ENCODE measurements around the gene AKAIN1.

Gene AKAIN1
- 0 reads per million in 3 donors for total RNA-seq

- no peaks in the 10 kb centered on the region for H3K4me1 ChIP-seq (ENCODE audit: control insufficient read depth, insufficient read depth, low read length, poor library complexity, severe bottlenecking)
- H3K9me3 ChIP-seq (ENCODE audit: control insufficient read depth, low read length): no peaks in the 10 kb centered on the region
- DNase-seq: no peak
- no peaks in the 10 kb centered on the region for H3K36me3 ChIP-seq (ENCODE audit: control insufficient read depth, insufficient read depth, low read length)
- H3K27me3 ChIP-seq (replicated peaks; ENCODE audit: control insufficient read depth, insufficient read depth, low read length, poor library complexity, severe bottlenecking): peaks cover 16% of the 10 kb centered on the region
- no peak within 1 kb of the TSS for H3K27ac ChIP-seq (ENCODE audit: insufficient read depth, low read length, poor library complexity, severe bottlenecking)
- no peak within 1 kb of the TSS for H3K4me3 ChIP-seq (ENCODE audit: insufficient read depth, low read depth, low read length, poor library complexity, severe bottlenecking)
These were observed at the start of gene AKAIN1 for GRCh38 chr18:5197032-5197434. TSS of gene AKAIN1 (minus strand) at chr18:5197257. CDS start at chr18:5197053, 204 bp downstream.

DNA sequence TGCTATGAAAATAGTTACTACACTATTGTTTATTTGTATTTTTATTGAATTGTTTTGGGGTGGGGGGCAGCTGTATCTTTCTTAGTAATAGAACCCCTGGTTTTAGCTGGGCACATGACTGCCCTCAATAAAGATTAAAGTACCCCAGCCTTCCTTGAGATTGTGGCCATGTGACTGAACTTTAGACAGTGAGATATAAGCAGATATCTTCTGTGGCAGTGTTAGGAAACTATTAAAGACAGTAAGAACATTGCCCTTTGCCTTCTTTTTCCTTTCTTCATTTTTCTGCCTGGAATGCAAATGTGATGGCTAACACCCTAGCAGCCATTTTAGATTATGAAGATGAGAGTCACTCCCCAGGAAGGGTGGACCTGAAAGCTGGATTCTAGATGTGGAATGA, 47.9 kb upstream of the AKAIN1 start:
- Histone ChIP-seq H3K4me1 (ENCODE audit: control insufficient read depth, insufficient read depth, low read length, poor library complexity, severe bottlenecking) (no peaks in the 10 kb centered on the region), H3K4me3 (ENCODE audit: insufficient read depth, low read depth, low read length, poor library complexity, severe bottlenecking) (no peak overlapping the region), H3K27me3 (replicated peaks; ENCODE audit: control insufficient read depth, insufficient read depth, low read length, poor library complexity, severe bottlenecking) (no peaks in the 10 kb centered on the region), H3K36me3 (ENCODE audit: control insufficient read depth, insufficient read depth, low read length) (peaks cover 7% of the 10 kb centered on the region), H3K27ac (ENCODE audit: insufficient read depth, low read length, poor library complexity, severe bottlenecking) (no peak overlapping the region), H3K9me3 (ENCODE audit: control insufficient read depth, low read length) (no peaks in the 10 kb centered on the region)
- no peak for DNase-seq

- Histone ChIP-seq H3K4me1 (ENCODE audit: control insufficient read depth, insufficient read depth, low read length, poor library complexity, severe bottlenecking) (peaks cover 21% of the 10 kb centered on the region), H3K4me3 (ENCODE audit: insufficient read depth, low read depth, low read length, poor library complexity, severe bottlenecking) (no peak overlapping the region), H3K9me3 (ENCODE audit: control insufficient read depth, low read length) (no peaks in the 10 kb centered on the region), H3K36me3 (ENCODE audit: control insufficient read depth, insufficient read depth, low read length) (peaks cover 7% of the 10 kb centered on the region), H3K27ac (ENCODE audit: insufficient read depth, low read length, poor library complexity, severe bottlenecking) (no peak overlapping the region), H3K27me3 (replicated peaks; ENCODE audit: control insufficient read depth, insufficient read depth, low read length, poor library complexity, severe bottlenecking) (no peaks in the 10 kb centered on the region)
- no peak for DNase-seq
These were observed 42.4 kb upstream of the AKAIN1 start for GRCh38 chr18:5239447-5239846.

GRCh38 chr18:5238371-5238976, 41.4 kb upstream of the AKAIN1 start:
- Histone ChIP-seq H3K27me3 (replicated peaks; ENCODE audit: control insufficient read depth, insufficient read depth, low read length, poor library complexity, severe bottlenecking) (no peaks in the 10 kb centered on the region), H3K9me3 (ENCODE audit: control insufficient read depth, low read length) (no peaks in the 10 kb centered on the region), H3K27ac (ENCODE audit: insufficient read depth, low read length, poor library complexity, severe bottlenecking) (peak overlapping the region; percentile 95), H3K4me3 (ENCODE audit: insufficient read depth, low read depth, low read length, poor library complexity, severe bottlenecking) (peak overlapping the region; percentile 80), H3K36me3 (ENCODE audit: control insufficient read depth, insufficient read depth, low read length) (peaks cover 7% of the 10 kb centered on the region), H3K4me1 (ENCODE audit: control insufficient read depth, insufficient read depth, low read length, poor library complexity, severe bottlenecking) (peaks cover 21% of the 10 kb centered on the region)
- DNase-seq: peak in 2 of 3 donors; percentile 4 to 18

DNA sequence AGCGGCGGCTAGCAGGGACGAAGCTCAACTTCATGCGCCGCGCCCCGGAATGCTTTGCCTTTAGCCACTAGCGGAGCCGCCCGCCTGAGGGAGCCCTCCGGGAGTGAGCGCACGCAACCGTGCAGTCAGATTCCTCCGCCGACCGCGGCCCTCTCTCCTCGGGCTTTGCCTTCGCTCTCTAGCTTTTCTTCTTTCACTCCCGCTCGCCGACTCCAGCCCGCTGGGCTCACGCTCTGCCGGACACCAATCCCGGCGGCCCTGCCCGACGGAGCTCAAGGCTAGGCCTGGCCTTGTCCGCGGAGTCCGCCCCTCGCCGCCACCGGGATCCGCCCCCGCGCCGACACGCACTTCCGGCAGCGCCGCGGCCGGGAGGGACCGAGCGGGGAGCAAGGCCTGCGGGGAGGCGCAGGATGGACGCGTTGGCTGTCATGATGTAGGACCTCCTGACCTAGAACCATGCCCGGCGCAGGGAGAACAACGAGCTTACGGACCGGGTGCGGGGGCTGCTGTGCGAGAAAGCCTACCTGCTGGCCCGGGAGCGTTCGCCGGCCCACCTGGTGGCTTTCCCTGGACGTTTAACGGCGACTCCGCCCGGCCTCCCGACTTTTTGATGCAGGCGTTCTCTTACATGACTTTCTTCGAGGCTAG, 40.8 kb upstream of the AKAIN1 start:
- no peaks in the 10 kb centered on the region for H3K9me3 ChIP-seq (ENCODE audit: control insufficient read depth, low read length)

DNA sequence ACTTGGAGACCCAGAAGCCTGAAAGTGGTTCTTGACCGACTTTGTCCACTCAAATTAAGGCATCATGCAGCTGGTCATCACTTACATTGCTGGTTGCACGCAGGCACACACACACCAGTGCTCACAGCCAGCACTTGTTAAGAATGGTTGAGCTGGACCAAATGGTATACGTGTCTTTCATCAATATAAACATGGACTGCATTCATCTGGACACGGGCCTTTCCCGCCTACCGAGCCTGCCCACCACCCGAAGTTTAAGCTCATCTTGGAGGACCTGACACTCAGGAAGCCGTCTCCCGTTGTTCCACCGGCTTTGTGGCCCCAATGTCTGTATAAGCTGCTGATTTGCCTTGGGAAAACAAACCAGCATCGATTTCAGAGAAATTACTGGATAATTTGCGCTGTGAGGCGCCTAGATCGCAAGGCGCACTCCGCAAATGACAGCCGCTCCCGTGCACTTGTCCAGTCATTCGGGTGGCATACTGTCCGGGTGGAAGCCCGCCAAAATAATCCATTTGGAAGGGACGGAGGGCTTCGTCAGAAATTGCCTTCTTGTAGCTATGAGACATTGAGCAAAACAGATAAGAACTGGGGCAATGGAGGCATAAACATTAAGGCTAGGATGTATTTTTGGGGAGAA, 40.1 kb upstream of the AKAIN1 start:
- no peak for DNase-seq
- peaks cover 21% of the 10 kb centered on the region for H3K4me1 ChIP-seq (ENCODE audit: control insufficient read depth, insufficient read depth, low read length, poor library complexity, severe bottlenecking)
- H3K4me3 ChIP-seq (ENCODE audit: insufficient read depth, low read depth, low read length, poor library complexity, severe bottlenecking): peak overlapping the region; percentile 80
- H3K9me3 ChIP-seq (ENCODE audit: control insufficient read depth, low read length): no peaks in the 10 kb centered on the region
- H3K27me3 ChIP-seq (replicated peaks; ENCODE audit: control insufficient read depth, insufficient read depth, low read length, poor library complexity, severe bottlenecking): no peaks in the 10 kb centered on the region
- H3K27ac ChIP-seq (ENCODE audit: insufficient read depth, low read length, poor library complexity, severe bottlenecking): peak overlapping the region; percentile 95
- no peaks in the 10 kb centered on the region for H3K36me3 ChIP-seq (ENCODE audit: control insufficient read depth, insufficient read depth, low read length)

More for the DNA sequence above, 40.8 kb upstream of the AKAIN1 start:
- Histone ChIP-seq H3K27ac (ENCODE audit: insufficient read depth, low read length, poor library complexity, severe bottlenecking) (peak overlapping the region; percentile 95), H3K27me3 (replicated peaks; ENCODE audit: control insufficient read depth, insufficient read depth, low read length, poor library complexity, severe bottlenecking) (no peaks in the 10 kb centered on the region), H3K4me3 (ENCODE audit: insufficient read depth, low read depth, low read length, poor library complexity, severe bottlenecking) (peak overlapping the region; percentile 80), H3K36me3 (ENCODE audit: control insufficient read depth, insufficient read depth, low read length) (peaks cover 6% of the 10 kb centered on the region), H3K4me1 (ENCODE audit: control insufficient read depth, insufficient read depth, low read length, poor library complexity, severe bottlenecking) (peaks cover 21% of the 10 kb centered on the region)
- peak; percentile 60 to 77 (median 74) for DNase-seq

DNA sequence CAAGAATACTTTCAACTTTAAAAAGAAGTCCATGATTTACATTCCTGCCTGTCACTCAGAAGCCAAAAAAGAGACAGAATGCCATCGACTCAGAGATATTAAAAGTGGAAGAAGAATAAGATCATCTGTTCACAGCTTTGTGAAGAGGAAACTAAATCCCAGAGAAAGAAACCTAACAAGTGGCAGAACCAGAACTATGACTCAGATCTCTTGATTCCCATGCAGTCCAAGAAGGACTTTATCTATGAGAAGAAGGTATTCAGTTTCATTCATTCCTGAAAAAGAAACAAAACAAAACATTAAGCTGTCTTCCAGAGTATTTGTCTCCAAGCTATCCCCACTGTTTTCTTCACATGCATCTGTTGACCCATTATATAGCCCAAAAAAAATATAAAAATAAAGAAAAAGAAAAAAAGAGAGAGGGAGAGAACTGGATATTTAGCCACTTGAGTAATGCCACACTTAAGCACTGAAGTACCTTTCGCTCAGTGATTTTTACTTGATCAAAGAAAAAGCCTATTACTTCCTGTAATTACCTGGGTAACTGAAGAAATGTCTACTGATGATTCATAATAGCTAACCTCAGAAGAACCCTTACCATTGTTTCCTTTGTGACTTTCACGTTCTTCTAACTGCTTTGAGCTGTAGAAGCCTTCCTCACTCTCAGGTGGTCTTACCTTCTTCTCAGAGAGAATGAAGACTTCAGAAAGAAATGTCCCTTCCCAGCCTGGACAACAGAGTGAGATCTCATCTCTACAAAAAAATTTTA, 17.7 kb upstream of the AKAIN1 start:
- Histone ChIP-seq H3K9me3 (ENCODE audit: control insufficient read depth, low read length) (no peaks in the 10 kb centered on the region), H3K27me3 (replicated peaks; ENCODE audit: control insufficient read depth, insufficient read depth, low read length, poor library complexity, severe bottlenecking) (no peaks in the 10 kb centered on the region), H3K36me3 (ENCODE audit: control insufficient read depth, insufficient read depth, low read length) (no peaks in the 10 kb centered on the region), H3K4me1 (ENCODE audit: control insufficient read depth, insufficient read depth, low read length, poor library complexity, severe bottlenecking) (no peaks in the 10 kb centered on the region), H3K27ac (ENCODE audit: insufficient read depth, low read length, poor library complexity, severe bottlenecking) (no peak overlapping the region), H3K4me3 (ENCODE audit: insufficient read depth, low read depth, low read length, poor library complexity, severe bottlenecking) (no peak overlapping the region)
- DNase-seq: no peak

GRCh38 chr18:5207471-5208150, 10.6 kb upstream of the AKAIN1 start:
- Histone ChIP-seq H3K36me3 (ENCODE audit: control insufficient read depth, insufficient read depth, low read length) (no peaks in the 10 kb centered on the region), H3K4me3 (ENCODE audit: insufficient read depth, low read depth, low read length, poor library complexity, severe bottlenecking) (no peak overlapping the region), H3K27me3 (replicated peaks; ENCODE audit: control insufficient read depth, insufficient read depth, low read length, poor library complexity, severe bottlenecking) (no peaks in the 10 kb centered on the region), H3K27ac (ENCODE audit: insufficient read depth, low read length, poor library complexity, severe bottlenecking) (no peak overlapping the region), H3K9me3 (ENCODE audit: control insufficient read depth, low read length) (no peaks in the 10 kb centered on the region), H3K4me1 (ENCODE audit: control insufficient read depth, insufficient read depth, low read length, poor library complexity, severe bottlenecking) (no peaks in the 10 kb centered on the region)
- DNase-seq: no peak

DNA sequence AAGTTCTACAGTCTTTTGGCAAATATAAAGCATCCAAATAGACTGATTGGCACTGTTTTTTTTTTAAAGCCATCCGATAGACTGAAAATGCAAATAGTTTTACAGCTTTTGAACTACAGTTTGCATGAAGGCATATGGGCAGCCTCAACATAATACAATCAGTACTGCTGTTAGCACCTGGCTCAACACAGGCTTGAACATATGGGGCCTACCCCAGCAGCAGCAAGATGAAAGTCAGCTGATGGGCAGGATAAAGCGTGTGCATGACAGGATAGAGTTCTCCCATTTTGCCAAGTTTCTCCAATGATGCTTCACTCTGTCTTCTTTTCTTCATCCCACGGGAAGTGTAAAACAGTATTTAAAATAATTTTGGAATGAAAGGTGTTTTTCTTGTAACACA, 1.3 kb upstream of the AKAIN1 start:
- DNase-seq: no peak
- H3K4me3 ChIP-seq (ENCODE audit: insufficient read depth, low read depth, low read length, poor library complexity, severe bottlenecking): no peak overlapping the region
- peaks cover 16% of the 10 kb centered on the region for H3K27me3 ChIP-seq (replicated peaks; ENCODE audit: control insufficient read depth, insufficient read depth, low read length, poor library complexity, severe bottlenecking)
- no peaks in the 10 kb centered on the region for H3K9me3 ChIP-seq (ENCODE audit: control insufficient read depth, low read length)
- no peaks in the 10 kb centered on the region for H3K4me1 ChIP-seq (ENCODE audit: control insufficient read depth, insufficient read depth, low read length, poor library complexity, severe bottlenecking)
- H3K36me3 ChIP-seq (ENCODE audit: control insufficient read depth, insufficient read depth, low read length): no peaks in the 10 kb centered on the region
- H3K27ac ChIP-seq (ENCODE audit: insufficient read depth, low read length, poor library complexity, severe bottlenecking): no peak overlapping the region
